Measurements from ENCODE around the gene HIBCH. TPM values are rescaled to one million over a fixed set of nuclear protein-coding genes. Genes with fewer than 3 reads are reported as not detected.

HIBCH gene
- total RNA-seq, 1 donor from 2014 or later: 38.8 TPM

DNA sequence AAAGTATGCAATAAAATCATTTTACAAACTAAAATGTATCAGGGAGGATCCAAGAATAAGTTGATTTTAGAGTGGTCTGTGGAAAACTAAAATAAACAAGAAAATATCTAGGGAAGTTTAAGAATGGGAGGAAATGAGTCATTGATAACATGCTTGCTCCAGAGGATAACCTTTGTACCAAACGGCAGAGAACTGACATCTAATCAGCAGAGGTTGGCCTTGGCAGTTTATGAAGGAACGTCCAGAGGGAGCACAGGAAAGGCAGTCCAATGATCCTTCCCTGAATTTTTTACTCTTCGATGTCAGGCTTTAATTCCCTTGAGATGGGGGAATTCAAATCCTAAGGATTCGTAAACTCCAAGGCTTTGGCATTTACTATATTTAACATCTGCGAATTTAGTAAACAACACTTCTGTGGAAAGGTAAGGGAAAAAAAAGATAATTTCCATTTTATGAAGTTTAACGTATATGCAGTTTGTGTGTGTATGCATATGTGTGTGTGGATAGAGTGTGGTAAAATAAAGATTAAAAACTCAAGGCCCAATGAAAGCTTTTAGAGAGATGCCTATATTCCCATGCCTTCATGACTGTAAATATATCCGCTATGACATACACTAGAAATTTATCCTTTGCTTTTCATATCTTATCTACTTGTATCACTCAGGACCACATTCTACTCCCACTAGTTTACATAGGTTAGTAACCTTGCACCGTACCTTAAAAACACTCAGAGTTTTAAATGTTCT lies 15.0 kb upstream of the HIBCH start:
- H3K9me3 ChIP-seq (ENCODE audit: low read depth): no peaks in the 10 kb centered on the region
- TF ChIP-seq EZH2 (IDR thresholded peaks at IDR 0.05) (no peak), CTCF (IDR thresholded peaks at IDR 0.05) (no peak), EZH2phosphoT487 (IDR thresholded peaks at IDR 0.05) (no peak)
- no peaks in the 10 kb centered on the region for H3K79me2 ChIP-seq (ENCODE audit: low read depth)
- H3K9me3 Mint-ChIP-seq: no peaks in the 10 kb centered on the region
- DNase-seq (ENCODE audit: low spot score): no peak
- H3K4me1 Mint-ChIP-seq: no peaks in the 10 kb centered on the region
- no peak overlapping the region for H3K4me3 Mint-ChIP-seq
- peaks cover 2% of the 10 kb centered on the region for H3K27me3 Mint-ChIP-seq (ENCODE audit: insufficient read depth, low read depth)
- no peak overlapping the region for H3K9ac ChIP-seq
- no peaks in the 10 kb centered on the region for H3K36me3 ChIP-seq
- no peaks in the 10 kb centered on the region for H3K4me1 ChIP-seq
- H3K27ac ChIP-seq: no peak overlapping the region
- H2AFZ ChIP-seq (replicated peaks): no peak overlapping the region
- no peaks in the 10 kb centered on the region for H4K20me1 ChIP-seq (ENCODE audit: low read depth)
- no peak overlapping the region for H3K4me2 ChIP-seq
- H3K36me3 Mint-ChIP-seq: no peaks in the 10 kb centered on the region
- no peaks in the 10 kb centered on the region for H3K27me3 ChIP-seq
- no peak overlapping the region for H3K4me3 ChIP-seq
- H3K27ac Mint-ChIP-seq: no peak overlapping the region
- H3F3A ChIP-seq (ENCODE audit: low read depth): no peaks in the 10 kb centered on the region

DNA sequence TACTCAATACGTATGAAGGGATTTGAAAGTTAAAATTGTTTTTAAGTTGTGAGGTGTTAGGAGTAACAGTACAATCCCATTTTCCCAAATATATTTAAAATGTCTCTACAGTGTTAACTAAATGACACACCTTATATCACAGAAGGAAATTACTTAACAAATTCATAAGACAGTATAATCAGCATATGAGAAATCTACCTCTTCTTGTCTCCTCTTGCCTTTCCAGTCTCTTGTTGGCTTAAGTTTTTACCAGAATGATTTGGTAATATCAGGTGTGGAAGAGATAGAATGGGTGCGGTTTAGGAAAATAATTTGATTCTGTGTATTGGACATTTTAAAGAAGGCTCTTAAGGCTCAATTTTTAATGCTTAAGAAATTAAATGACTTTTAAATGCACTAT lies 14.3 kb upstream of the HIBCH start:
- Histone ChIP-seq H3F3A (ENCODE audit: low read depth) (no peaks in the 10 kb centered on the region), H3K27ac (no peak overlapping the region), H2AFZ (replicated peaks) (no peak overlapping the region), H3K9ac (no peak overlapping the region), H4K20me1 (ENCODE audit: low read depth) (no peaks in the 10 kb centered on the region), H3K4me1 (no peaks in the 10 kb centered on the region), H3K27me3 (no peaks in the 10 kb centered on the region), H3K4me2 (no peak overlapping the region), H3K4me3 (no peak overlapping the region), H3K36me3 (no peaks in the 10 kb centered on the region), H3K9me3 (ENCODE audit: low read depth) (no peaks in the 10 kb centered on the region), H3K79me2 (ENCODE audit: low read depth) (no peaks in the 10 kb centered on the region)
- DNase-seq (ENCODE audit: low spot score): no peak
- no peak overlapping the region for H3K4me3 Mint-ChIP-seq
- peaks cover 2% of the 10 kb centered on the region for H3K27me3 Mint-ChIP-seq (ENCODE audit: insufficient read depth, low read depth)
- no peak for TF ChIP-seq CTCF (IDR thresholded peaks at IDR 0.05)
- no peaks in the 10 kb centered on the region for H3K36me3 Mint-ChIP-seq
- H3K4me1 Mint-ChIP-seq: no peaks in the 10 kb centered on the region
- H3K9me3 Mint-ChIP-seq: no peaks in the 10 kb centered on the region
- H3K27ac Mint-ChIP-seq: no peak overlapping the region

DNA sequence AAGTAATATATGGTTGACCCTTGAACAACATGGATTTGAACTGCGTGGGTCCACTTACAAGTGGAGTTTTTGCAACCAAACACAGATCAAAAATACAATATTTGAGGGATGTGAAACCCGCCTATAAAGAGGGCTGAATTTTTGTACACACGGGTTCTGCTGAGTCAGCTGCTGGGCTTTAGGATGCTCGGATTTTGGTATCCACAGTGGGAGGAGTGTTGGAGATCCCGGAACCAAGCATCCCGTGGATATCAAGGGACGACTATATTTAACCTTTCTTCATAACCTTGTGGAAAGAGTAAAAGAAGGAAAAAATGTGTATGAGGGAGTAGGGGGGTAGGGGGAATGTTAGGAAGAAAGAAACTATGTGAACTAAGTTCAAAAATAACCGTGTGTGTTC lies 13.8 kb upstream of the HIBCH start:
- no peaks in the 10 kb centered on the region for H3F3A ChIP-seq (ENCODE audit: low read depth)
- H3K9me3 ChIP-seq (ENCODE audit: low read depth): no peaks in the 10 kb centered on the region
- H3K9me3 Mint-ChIP-seq: no peaks in the 10 kb centered on the region

More for the DNA sequence above, 13.8 kb upstream of the HIBCH start:
- no peak for DNase-seq (ENCODE audit: low spot score)
- TF ChIP-seq CTCF (IDR thresholded peaks at IDR 0.05): no peak
- TF ChIP-seq EZH2phosphoT487 (IDR thresholded peaks at IDR 0.05): no peak
- no peak for TF ChIP-seq EZH2 (IDR thresholded peaks at IDR 0.05)
- peak overlapping the region; percentile 2 for H2AFZ ChIP-seq (replicated peaks)
- H3K36me3 ChIP-seq: no peaks in the 10 kb centered on the region
- no peaks in the 10 kb centered on the region for H3K4me1 ChIP-seq
- no peak overlapping the region for H3K4me2 ChIP-seq
- H3K27me3 Mint-ChIP-seq (ENCODE audit: insufficient read depth, low read depth): peaks cover 2% of the 10 kb centered on the region
- no peak overlapping the region for H3K4me3 ChIP-seq
- H3K4me3 Mint-ChIP-seq: no peak overlapping the region
- no peaks in the 10 kb centered on the region for H3K79me2 ChIP-seq (ENCODE audit: low read depth)
- no peaks in the 10 kb centered on the region for H3K36me3 Mint-ChIP-seq
- no peaks in the 10 kb centered on the region for H3K4me1 Mint-ChIP-seq
- H3K27ac ChIP-seq: no peak overlapping the region
- H3K27me3 ChIP-seq: no peaks in the 10 kb centered on the region
- H3K27ac Mint-ChIP-seq: no peak overlapping the region
- H3K9ac ChIP-seq: no peak overlapping the region
- H4K20me1 ChIP-seq (ENCODE audit: low read depth): no peaks in the 10 kb centered on the region
